Measurements from ENCODE around the gene NUTM2D. TPM values are rescaled to one million over a fixed set of nuclear protein-coding genes. Genes with fewer than 3 reads are reported as not detected.
A peak's percentile ranks its signal among the peaks of the same experiment; 100 is the strongest.
"Not testable (repeated sequence)": the region's sequence is repeated elsewhere in the genome, so short reads cannot be mapped to it uniquely, and the experiment has no call there.

Gene NUTM2D
- total and polyA plus RNA-seq, 10 of the 15 experiments (the other 5 are each of a cell fraction or from before 2014, with no cell fraction given) = 0.15 to 1.6 (median 1.1) TPM; not detected in 2

- Histone ChIP-seq H3K27ac (ENCODE audit: control insufficient read depth, insufficient read depth) (peak overlapping the region; percentile 55), H3K4me3 (peak overlapping the region; percentile 64; the same call in 1 of the 2 replicates), H3K79me2 (ENCODE audit: control insufficient read depth, insufficient read depth, low read length) (peaks cover 12% of the 10 kb centered on the region), H3K9ac (ENCODE audit: control insufficient read depth, insufficient read depth, low read length) (peak overlapping the region; percentile 39; the same call in 1 of the 2 replicates), H2AFZ (ENCODE audit: control insufficient read depth, low read depth, low read length) (peak overlapping the region; percentile 55)
- peak; percentile 61 for DNase-seq (ENCODE audit: low read depth, low spot score)
- TF ChIP-seq EGR1 (IDR thresholded peaks at IDR 0.05; ENCODE audit: borderline replicate concordance in 1 of 2, low read depth in 2 of 2, low read length in 2 of 2) = peak in 1 of 2 experiments; percentile 59; a peak in 1 of 3 replicates
- peak; percentile 86 for TF ChIP-seq RAD51 (IDR thresholded peaks at IDR 0.05)
- TF ChIP-seq YY1 (IDR thresholded peaks at IDR 0.05; ENCODE audit: low read depth, low read length) = 0 out of 2 replicates have a peak, but pooled peaks have one; percentile 39
- peak; percentile 44 for TF ChIP-seq POLR2A (IDR thresholded peaks at IDR 0.05; ENCODE audit: low read depth, low read length)
- RAD21 ChIA-PET (ENCODE audit: unreplicated experiment); H3K4me2 ChIP-seq (ENCODE audit: control insufficient read depth, insufficient read depth); SMC1A ChIA-PET (ENCODE audit: uncharacterized antibody, unreplicated experiment); FAIRE-seq; intact Hi-C loops (cut with micrococcal nuclease; ENCODE audit: unreplicated experiment); H3K36me3 ChIP-seq (ENCODE audit: control insufficient read depth in 2 of 2, insufficient read depth in 2 of 2, low read length in 1 of 2); H3K27me3 ChIP-seq (replicated peaks in 1 of 2; ENCODE audit: control insufficient read depth in 2 of 2, insufficient read depth in 2 of 2, low read length in 1 of 2); POLR2A ChIA-PET; BruUV-seq (replicated peaks); H3K4me1 ChIP-seq (ENCODE audit: control insufficient read depth, insufficient read depth, low read length); H4K20me1 ChIP-seq (ENCODE audit: control insufficient read depth, insufficient read depth); H3K9me3 ChIP-seq (replicated peaks; ENCODE audit: control insufficient read depth, insufficient read depth, low read length); CTCF ChIA-PET; in situ Hi-C loops (cut with MboI): not testable (repeated sequence)
- under 1% methylated on average over 22 of the region's 43 CpGs for WGBS (ENCODE audit: insufficient coverage, insufficient replicate concordance, low lambda C conversion rate, missing lambda C conversion rate)
- peak; percentile 91 for ATAC-seq
Observed at GRCh38 chr10:87342249-87342710, 15.3 kb upstream of the NUTM2D start.

GRCh38 chr10:87342711-87343258 is 14.8 kb upstream of the NUTM2D start:
- H3K27ac ChIP-seq (ENCODE audit: control insufficient read depth, insufficient read depth); H3K9me3 ChIP-seq (replicated peaks; ENCODE audit: control insufficient read depth, insufficient read depth, low read length); POLR2A ChIA-PET; CTCF ChIA-PET; H4K20me1 ChIP-seq (ENCODE audit: control insufficient read depth, insufficient read depth); H3K4me2 ChIP-seq (ENCODE audit: control insufficient read depth, insufficient read depth); H3K4me3 ChIP-seq; H3K4me1 ChIP-seq (ENCODE audit: control insufficient read depth, insufficient read depth, low read length); H2AFZ ChIP-seq (ENCODE audit: control insufficient read depth, low read depth, low read length); H3K27me3 ChIP-seq (replicated peaks in 1 of 2; ENCODE audit: control insufficient read depth in 2 of 2, insufficient read depth in 2 of 2, low read length in 1 of 2); intact Hi-C loops (cut with micrococcal nuclease; ENCODE audit: unreplicated experiment); SMC1A ChIA-PET (ENCODE audit: uncharacterized antibody, unreplicated experiment); FAIRE-seq; in situ Hi-C loops (cut with MboI); RAD21 ChIA-PET (ENCODE audit: unreplicated experiment); H3K9ac ChIP-seq (ENCODE audit: control insufficient read depth, insufficient read depth, low read length); H3K36me3 ChIP-seq (ENCODE audit: control insufficient read depth in 2 of 2, insufficient read depth in 2 of 2, low read length in 1 of 2): not testable (repeated sequence)
- DNase-seq (ENCODE audit: low read depth, low spot score) (peak; percentile 17), ATAC-seq (peak; percentile 90)
- BruUV-seq (replicated peaks) = TSS peak; percentile 89
- peaks cover 12% of the 10 kb centered on the region for H3K79me2 ChIP-seq (ENCODE audit: control insufficient read depth, insufficient read depth, low read length)
- under 1% methylated on average over 41 of the region's 65 CpGs for WGBS (ENCODE audit: insufficient coverage, insufficient replicate concordance, low lambda C conversion rate, missing lambda C conversion rate)
- TF ChIP-seq SMARCA5 (IDR thresholded peaks at IDR 0.05) (0 out of 2 replicates have a peak, but pooled peaks have one; percentile 50), NR2C1 (IDR thresholded peaks at IDR 0.05) (0 out of 2 replicates have a peak, but pooled peaks have one; percentile 10), CTCF (IDR thresholded peaks at IDR 0.05 in 2 of 3, conservative IDR thresholded peaks at IDR 0.05 in 1 of 3; ENCODE audit: control insufficient read depth in 2 of 3, extremely low read depth in 1 of 3, insufficient read depth in 1 of 3, low read depth in 3 of 3, low read length in 3 of 3) (peak; percentile 20 to 46 (median 35); a peak in 4 of 6 replicates), USF1 (IDR thresholded peaks at IDR 0.05; ENCODE audit: borderline replicate concordance, extremely low read length, insufficient read depth, low read depth, low read length) (peak; percentile 37), BACH1 (IDR thresholded peaks at IDR 0.05; ENCODE audit: borderline replicate concordance) (0 out of 2 replicates have a peak, but pooled peaks have one; percentile 54), NBN (IDR thresholded peaks at IDR 0.05) (peak; percentile 57; the same call in 1 of the 2 replicates), SIX5 (IDR thresholded peaks at IDR 0.05; ENCODE audit: low read depth, low read length, severe bottlenecking) (peak; percentile 33), RAD21 (IDR thresholded peaks at IDR 0.05; ENCODE audit: insufficient read depth, low read depth, low read length) (peak; percentile 37; the same call in 1 of the 2 replicates), GATAD2B (conservative IDR thresholded peaks at IDR 0.05; ENCODE audit: low read depth) (0 out of 2 replicates have a peak, but pooled peaks have one; percentile 22)

Data from GM12878 (cell line).